NCI-H1048 (cell line): ENCODE data around the gene TRMT44.
"Not testable (repeated sequence)": the region's sequence is repeated elsewhere in the genome, so short reads cannot be mapped to it uniquely, and the experiment has no call there.

ENCODE experiments used
- DNase-seq: peaks from one replicate; lab custom pipeline; 2025; lab: John Stamatoyannopoulos, UW

Gene TRMT44

GRCh38 chr4:8468746-8469535, 28.4 kb downstream of the TRMT44 start:
- no peak for DNase-seq

GRCh38 chr4:8469550-8469949, 29.0 kb downstream of the TRMT44 start:
- no peak for DNase-seq

- no peak for DNase-seq
Measured at GRCh38 chr4:8470451-8471024, 30.0 kb downstream of the TRMT44 start.

- DNase-seq = no peak
Measured at GRCh38 chr4:8471211-8471875, 30.8 kb downstream of the TRMT44 start.

GRCh38 chr4:8472158-8472688, 31.6 kb downstream of the TRMT44 start:
- no peak for DNase-seq

- DNase-seq = no peak
Measured at GRCh38 chr4:8472689-8473197, 32.2 kb downstream of the TRMT44 start.

GRCh38 chr4:8473198-8473919, 32.8 kb downstream of the TRMT44 start:
- no peak for DNase-seq

GRCh38 chr4:8473920-8474590, 33.5 kb downstream of the TRMT44 start:
- no peak for DNase-seq

GRCh38 chr4:8474856-8475255, 34.3 kb downstream of the TRMT44 start:
- no peak for DNase-seq

GRCh38 chr4:8475751-8476575, 35.4 kb downstream of the TRMT44 start:
- DNase-seq = no peak

GRCh38 chr4:8477095-8477635, 36.6 kb downstream of the TRMT44 start:
- DNase-seq = no peak

- no peak for DNase-seq
Measured at GRCh38 chr4:8477676-8478075, 37.1 kb downstream of the TRMT44 start.

GRCh38 chr4:8478371-8478770, 37.8 kb downstream of the TRMT44 start:
- no peak for DNase-seq

GRCh38 chr4:8478801-8479744, 38.5 kb downstream of the TRMT44 start:
- no peak for DNase-seq

- no peak for DNase-seq
Measured at GRCh38 chr4:8480221-8480620, 39.6 kb downstream of the TRMT44 start.

GRCh38 chr4:8486643-8487042, 46.1 kb downstream of the TRMT44 start:
- not testable (repeated sequence) for DNase-seq

- DNase-seq = no peak
Measured at GRCh38 chr4:8488791-8489369, 48.3 kb downstream of the TRMT44 start.

GRCh38 chr4:8491478-8491877, 50.9 kb downstream of the TRMT44 start:
- DNase-seq = not testable (repeated sequence)

- no peak for DNase-seq
Measured at GRCh38 chr4:8492174-8492573, 51.6 kb downstream of the TRMT44 start.
